Measurements from ENCODE around the gene LYPD8.

- TF ChIP-seq CTCF (IDR thresholded peaks at IDR 0.05) (no peak), POLR2A (IDR thresholded peaks at IDR 0.05) (no peak)
These were observed 56.5 kb downstream of the LYPD8 start for GRCh38 chr1:248699099-248699498.
